Cortex of kidney (tissue), 1 donor: Measurements from ENCODE around the gene C11orf58.

ENCODE experiments used
- DNase-seq: peaks from one replicate; lab custom pipeline; 2025; lab: John Stamatoyannopoulos, UW

The C11orf58 gene

GRCh38 chr11:16804104-16804947 is 65.9 kb downstream of the C11orf58 start:
- no peak for DNase-seq

GRCh38 chr11:16805938-16806337 is 67.5 kb downstream of the C11orf58 start:
- no peak for DNase-seq

- DNase-seq, result no peak
Measured at GRCh38 chr11:16806791-16807190, 68.3 kb downstream of the C11orf58 start.

- no peak for DNase-seq
Measured at GRCh38 chr11:16807306-16807705, 68.9 kb downstream of the C11orf58 start.
